Measurements from ENCODE around the gene TIGD7. TPM values are rescaled to one million over a fixed set of nuclear protein-coding genes. Genes with fewer than 3 reads are reported as not detected.

Gene TIGD7
- total and polyA plus RNA-seq, 9 donors: 5.2 to 16.1 (median 13.4) TPM

DNA sequence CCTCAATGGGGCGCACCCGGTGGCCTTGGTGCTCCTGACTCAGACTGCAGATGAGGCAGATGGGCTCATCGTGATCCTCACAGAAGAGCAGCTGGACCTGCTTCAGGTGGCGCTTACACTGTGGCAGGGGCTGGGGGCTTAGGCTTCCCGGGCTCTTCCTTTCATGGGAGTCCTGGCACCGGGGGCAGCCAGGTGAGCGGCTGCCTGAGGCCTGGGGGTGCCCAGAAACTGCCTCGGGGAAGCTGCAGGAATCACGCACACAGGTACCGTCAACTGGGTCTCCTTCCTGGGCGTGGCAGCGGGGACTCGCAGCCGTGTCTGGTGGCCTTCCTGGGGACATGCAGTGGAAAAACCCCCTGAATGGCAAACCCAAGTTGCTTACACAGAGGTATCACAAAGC is 55.8 kb downstream of the TIGD7 start:
- intact Hi-C loops (cut with DNase I): no loop called here
- TF ChIP-seq, protein P1, sequence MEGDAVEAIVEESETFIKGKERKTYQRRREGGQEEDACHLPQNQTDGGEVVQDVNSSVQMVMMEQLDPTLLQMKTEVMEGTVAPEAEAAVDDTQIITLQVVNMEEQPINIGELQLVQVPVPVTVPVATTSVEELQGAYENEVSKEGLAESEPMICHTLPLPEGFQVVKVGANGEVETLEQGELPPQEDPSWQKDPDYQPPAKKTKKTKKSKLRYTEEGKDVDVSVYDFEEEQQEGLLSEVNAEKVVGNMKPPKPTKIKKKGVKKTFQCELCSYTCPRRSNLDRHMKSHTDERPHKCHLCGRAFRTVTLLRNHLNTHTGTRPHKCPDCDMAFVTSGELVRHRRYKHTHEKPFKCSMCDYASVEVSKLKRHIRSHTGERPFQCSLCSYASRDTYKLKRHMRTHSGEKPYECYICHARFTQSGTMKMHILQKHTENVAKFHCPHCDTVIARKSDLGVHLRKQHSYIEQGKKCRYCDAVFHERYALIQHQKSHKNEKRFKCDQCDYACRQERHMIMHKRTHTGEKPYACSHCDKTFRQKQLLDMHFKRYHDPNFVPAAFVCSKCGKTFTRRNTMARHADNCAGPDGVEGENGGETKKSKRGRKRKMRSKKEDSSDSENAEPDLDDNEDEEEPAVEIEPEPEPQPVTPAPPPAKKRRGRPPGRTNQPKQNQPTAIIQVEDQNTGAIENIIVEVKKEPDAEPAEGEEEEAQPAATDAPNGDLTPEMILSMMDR (IDR thresholded peaks at IDR 0.05): no peak
- no peak for TF ChIP-seq EP300 (IDR thresholded peaks at IDR 0.05)
- TF ChIP-seq POLR2A (IDR thresholded peaks at IDR 0.05): no peak
- WGBS, 3 donors: 71 to 88% (median 82%) methylated on average over 14 of the region's 14 CpGs
- Histone ChIP-seq H3K9me3 (no peaks in the 10 kb centered on the region), H3K4me1 (ENCODE audit: insufficient read depth) (no peaks in the 10 kb centered on the region), H3K27me3 (no peaks in the 10 kb centered on the region), H3K36me3 (no peaks in the 10 kb centered on the region), H3K27ac (no peak overlapping the region), H3K4me3 (no peak overlapping the region)
- DNase-seq: no peak

GRCh38 chr16:3249020-3249419 is 56.2 kb downstream of the TIGD7 start:
- H3K4me1 ChIP-seq (ENCODE audit: insufficient read depth): no peaks in the 10 kb centered on the region
- H3K4me3 ChIP-seq: no peak overlapping the region
- TF ChIP-seq, protein P1 (IDR thresholded peaks at IDR 0.05): no peak
- TF ChIP-seq EP300 (IDR thresholded peaks at IDR 0.05) (no peak), POLR2A (IDR thresholded peaks at IDR 0.05) (no peak)
- H3K27ac ChIP-seq: no peak overlapping the region
- H3K36me3 ChIP-seq: no peaks in the 10 kb centered on the region
- no peaks in the 10 kb centered on the region for H3K27me3 ChIP-seq
- intact Hi-C loops (cut with DNase I): no loop called here
- WGBS, 3 donors: 42 to 80% (median 70%) methylated on average over 1 of the region's 1 CpG
- H3K9me3 ChIP-seq: no peaks in the 10 kb centered on the region
- DNase-seq: no peak

Other genes with a start within 250 kb of the TIGD7 start
- gene IL32, start 239.8 kb downstream of the TIGD7 start, total RNA-seq: 10 to 100 TPM in 4 of 7 donors, 1 to 10 TPM in 3; 3.8 to 24.7 (median 10.6) TPM
- gene IL32, start 239.8 kb downstream of the TIGD7 start, polyA plus RNA-seq: 10 to 100 TPM; 23.9 to 54.9 TPM
- gene ZSCAN10, start 206.1 kb downstream of the TIGD7 start, total RNA-seq: under 1 TPM in 2 of 7 donors, not detected in 5; 0.47 to 0.69 TPM
- gene ZSCAN10, start 206.1 kb downstream of the TIGD7 start, polyA plus RNA-seq: under 1 TPM in 1 of 2 donors, not detected in 1; 0.06 TPM
- gene ZNF205, start 192.8 kb downstream of the TIGD7 start, total RNA-seq: 10 to 100 TPM; 10.7 to 16.3 (median 15.6) TPM
- 10 to 100 TPM in 1 of 2 donors, 1 to 10 TPM in 1; 3.0 to 22.1 TPM for gene ZNF205, start 192.8 kb downstream of the TIGD7 start, polyA plus RNA-seq
- gene ZNF213, start 170.4 kb downstream of the TIGD7 start, total RNA-seq: 10 to 100 TPM in 5 of 7 donors, 1 to 10 TPM in 2; 4.7 to 18.9 (median 12.2) TPM
- gene ZNF213, start 170.4 kb downstream of the TIGD7 start, polyA plus RNA-seq: 10 to 100 TPM in 1 of 2 donors, under 1 TPM in 1; 0.95 to 10.7 TPM
- gene OR1F1, start 117.2 kb downstream of the TIGD7 start, total RNA-seq: not detected
- gene OR1F1, start 117.2 kb downstream of the TIGD7 start, polyA plus RNA-seq: not detected
- 1 to 10 TPM; 7.3 to 9.2 (median 7.5) TPM for gene ZNF200, start 70.3 kb downstream of the TIGD7 start, total RNA-seq
- 1 to 10 TPM; 4.8 to 8.3 TPM for gene ZNF200, start 70.3 kb downstream of the TIGD7 start, polyA plus RNA-seq
- under 1 TPM; 0.20 to 0.84 (median 0.46) TPM for gene MEFV, start 48.8 kb downstream of the TIGD7 start, total RNA-seq
- under 1 TPM; 0.11 to 0.53 TPM for gene MEFV, start 48.8 kb downstream of the TIGD7 start, polyA plus RNA-seq
- 10 to 100 TPM; 32.1 to 46.1 (median 35.8) TPM for gene ZNF263, start 21.9 kb downstream of the TIGD7 start, total RNA-seq
- gene ZNF263, start 21.9 kb downstream of the TIGD7 start, polyA plus RNA-seq: 10 to 100 TPM; 31.2 to 33.2 TPM
- gene ZNF75A, start 67 bp upstream of the TIGD7 start, total RNA-seq: 10 to 100 TPM; 17.5 to 50.1 (median 34.3) TPM
- 10 to 100 TPM; 20.6 to 26.3 TPM for gene ZNF75A, start 67 bp upstream of the TIGD7 start, polyA plus RNA-seq
- under 1 TPM in 6 of 7 donors, not detected in 1; 0.20 to 0.50 (median 0.33) TPM for gene OR2C1, start 50.5 kb upstream of the TIGD7 start, total RNA-seq
- gene OR2C1, start 50.5 kb upstream of the TIGD7 start, polyA plus RNA-seq: under 1 TPM; 0.06 to 0.30 TPM
- 10 to 100 TPM in 1 of 7 donors, 1 to 10 TPM in 6; 8.0 to 11.9 (median 8.9) TPM for gene ZSCAN32, start 95.6 kb upstream of the TIGD7 start, total RNA-seq
- 10 to 100 TPM in 1 of 2 donors, 1 to 10 TPM in 1; 8.8 to 15.4 TPM for gene ZSCAN32, start 95.6 kb upstream of the TIGD7 start, polyA plus RNA-seq
- 10 to 100 TPM; 10.5 to 17.4 (median 15.1) TPM for gene ZNF174, start 95.8 kb upstream of the TIGD7 start, total RNA-seq
- 10 to 100 TPM; 10.9 to 22.2 TPM for gene ZNF174, start 95.8 kb upstream of the TIGD7 start, polyA plus RNA-seq
- 1 to 10 TPM; 1.8 to 3.8 (median 3.0) TPM for gene ZNF597, start 138.1 kb upstream of the TIGD7 start, total RNA-seq
- gene ZNF597, start 138.1 kb upstream of the TIGD7 start, polyA plus RNA-seq: 1 to 10 TPM; 1.6 to 3.8 TPM
- 10 to 100 TPM; 16.6 to 46.4 (median 40.8) TPM for gene NAA60, start 138.2 kb upstream of the TIGD7 start, total RNA-seq
- gene NAA60, start 138.2 kb upstream of the TIGD7 start, polyA plus RNA-seq: 100 to 1,000 TPM in 1 of 2 donors, 10 to 100 TPM in 1; 33.1 to 106 TPM
- not detected for gene C16orf90, start 190.1 kb upstream of the TIGD7 start, total RNA-seq
- not detected for gene C16orf90, start 190.1 kb upstream of the TIGD7 start, polyA plus RNA-seq
- gene CLUAP1, start 195.6 kb upstream of the TIGD7 start, total RNA-seq: 10 to 100 TPM; 21.1 to 43.4 (median 37.5) TPM
- 10 to 100 TPM; 20.0 to 51.8 TPM for gene CLUAP1, start 195.6 kb upstream of the TIGD7 start, polyA plus RNA-seq

Data from ovary (tissue), 9 donors.